PC-3 (cell line): Measurements from ENCODE around the gene B3GAT1. TPM values are rescaled to one million over a fixed set of nuclear protein-coding genes. Genes with fewer than 3 reads are reported as not detected.

Experiments used
- ATAC-seq: fragments of 200-7000 bp; cut with Tn5 transposase; 2 replicates; pipeline ENCODE4 v1.9.1; 2020; ENCODE audit warnings: mild to moderate bottlenecking, moderate library complexity
- BruUV-seq: library from RNA; stranded (reverse); fragments of 400-500 nt; replicated peaks from 2 replicates; lab custom pipeline; 2021; lab: Mats Ljungman, UMichigan
- CTCF ChIA-PET: fragments of 300-600 bp; sonication (Branson Sonifier 250); formaldehyde crosslinking; loops from one replicate; lab custom pipeline; 2022; ENCODE audit warnings: antibody characterized with exemption; lab: Charles Lee
- POLR2A ChIA-PET: fragments of 300-600 bp; sonication (Branson Sonifier 250); formaldehyde crosslinking; loops from one replicate; lab custom pipeline; 2022; ENCODE audit warnings: antibody characterized with exemption; ENCODE audit not compliant: unreplicated experiment; lab: Charles Lee
- DNase-seq: peaks from one replicate; pipeline ENCODE4 v3.0.0-alpha.2; 2015
- H2AFZ ChIP-seq: fragments of 300-600 bp; sonication (generic); 2 replicates; pipeline ENCODE4 v1.6.0; 2016; ENCODE audit warnings: antibody characterized with exemption, low read length
- H3F3A ChIP-seq: fragments of 300-600 bp; sonication (generic); one replicate; pipeline ENCODE4 v1.6.0; 2017; ENCODE audit warnings: antibody characterized with exemption, low read length, control low read depth, mild to moderate bottlenecking; ENCODE audit not compliant: unreplicated experiment
- H3K27ac ChIP-seq: fragments of 300-600 bp; sonication (generic); 2 replicates; pipeline ENCODE4 v1.5.1; 2016; ENCODE audit warnings: mild to moderate bottlenecking, low read length
- H3K27me3 ChIP-seq: fragments of 300-600 bp; sonication (generic); 2 replicates; pipeline ENCODE4 v1.6.1; 2016; ENCODE audit warnings: low read length, mixed read lengths
- H3K36me3 ChIP-seq: fragments of 300-600 bp; sonication (generic); 2 replicates; pipeline ENCODE4 v1.6.1; 2016; ENCODE audit warnings: low read depth, mixed run types, low read length, mixed read lengths
- H3K4me1 ChIP-seq: fragments of 300-600 bp; sonication (generic); 2 replicates; pipeline ENCODE4 v1.5.1; 2016; ENCODE audit warnings: low read length; ENCODE audit not compliant: insufficient read depth
- H3K4me2 ChIP-seq: fragments of 300-600 bp; sonication (generic); 2 replicates; pipeline ENCODE4 v1.6.0; 2016; ENCODE audit warnings: low read length
- H3K4me3 ChIP-seq: fragments of 300-600 bp; sonication (generic); 2 replicates; pipeline ENCODE4 v1.5.1; 2016; ENCODE audit warnings: mild to moderate bottlenecking, low read length, mixed read lengths
- H3K79me2 ChIP-seq: fragments of 300-600 bp; sonication (generic); 2 replicates; pipeline ENCODE4 v1.6.1; 2017; ENCODE audit warnings: low read length, mixed read lengths
- H3K9ac ChIP-seq: fragments of 300-600 bp; sonication (generic); 2 replicates; pipeline ENCODE4 v1.6.0; 2016; ENCODE audit warnings: mild to moderate bottlenecking, low read length
- H3K9me2 ChIP-seq: fragments of 300-600 bp; sonication (generic); replicated peaks from 2 replicates; pipeline ENCODE4 v1.6.1; 2016; ENCODE audit warnings: mixed run types, low read length, mixed read lengths
- H3K9me3 ChIP-seq: fragments of 300-600 bp; sonication (generic); 2 replicates; pipeline ENCODE4 v1.6.1; 2016; ENCODE audit warnings: low read length, mixed read lengths
- H4K20me1 ChIP-seq: fragments of 300-600 bp; sonication (generic); 2 replicates; pipeline ENCODE4 v1.6.1; 2016; ENCODE audit warnings: low read length, mixed read lengths
- EZH2 ChIP-seq: fragments of 300-600 bp; sonication (generic); IDR thresholded peaks from one replicate; pipeline ENCODE4 v1.6.1; 2017; ENCODE audit warnings: antibody characterized with exemption, mild to moderate bottlenecking, low read length; ENCODE audit not compliant: unreplicated experiment
- EZH2phosphoT487 ChIP-seq: fragments of 300-600 bp; sonication (generic); IDR thresholded peaks from 2 replicates; pipeline ENCODE4 v1.6.1; 2018; ENCODE audit warnings: mild to moderate bottlenecking, antibody characterized with exemption, low read length, borderline replicate concordance
- intact Hi-C: fragments of 100-400 bp; cut with micrococcal nuclease; formaldehyde crosslinking; loops from 2 replicates; pipeline ENCODE4 v1.9.0; 2023
- total RNA-seq: library from RNA; depleted of rRNA; stranded (reverse); fragments of >200 nt; gene quantifications from 2 replicates; pipeline ENCODE4 v1.2.3, GENCODE V29; 2014
- TF ChIP-seq, protein P1 (sequence below): fragments of 300-600 bp; sonication (generic); conservative IDR thresholded peaks from 2 replicates; pipeline ENCODE4 v1.5.1; 2017; ENCODE audit warnings: antibody characterized with exemption, low read depth, mild to moderate bottlenecking, low read length

The B3GAT1 gene
- total RNA-seq, 1 experiment from 2014 or later = not detected

DNA sequence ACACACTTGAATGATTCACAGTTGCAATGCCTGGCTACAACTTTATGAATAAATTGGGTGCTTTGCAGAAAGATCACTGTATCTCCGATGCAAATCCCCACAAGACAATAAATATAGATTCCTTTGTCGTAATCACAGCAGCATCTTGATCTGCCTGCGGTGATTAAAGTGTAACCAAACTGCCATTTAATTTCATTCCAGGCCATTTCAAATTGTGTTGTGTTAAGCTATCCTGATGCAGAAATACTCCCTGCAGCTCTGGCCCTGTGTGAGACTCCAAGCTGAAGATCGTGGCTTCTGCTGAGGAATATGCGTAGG is 40.8 kb upstream of the B3GAT1 start:
- Histone ChIP-seq H3K79me2 (no peaks in the 10 kb centered on the region), H3K4me3 (no peak overlapping the region), H3K36me3 (no peaks in the 10 kb centered on the region), H3K9me2 (no peaks in the 10 kb centered on the region), H3K27ac (no peak overlapping the region), H2AFZ (no peak overlapping the region), H3K9me3 (peaks cover 16% of the 10 kb centered on the region; the same call in 1 of the 2 replicates), H4K20me1 (no peaks in the 10 kb centered on the region), H3K4me2 (no peak overlapping the region), H3F3A (no peaks in the 10 kb centered on the region), H3K27me3 (no peaks in the 10 kb centered on the region), H3K9ac (no peak overlapping the region), H3K4me1 (no peaks in the 10 kb centered on the region)
- TF ChIP-seq, protein P1, sequence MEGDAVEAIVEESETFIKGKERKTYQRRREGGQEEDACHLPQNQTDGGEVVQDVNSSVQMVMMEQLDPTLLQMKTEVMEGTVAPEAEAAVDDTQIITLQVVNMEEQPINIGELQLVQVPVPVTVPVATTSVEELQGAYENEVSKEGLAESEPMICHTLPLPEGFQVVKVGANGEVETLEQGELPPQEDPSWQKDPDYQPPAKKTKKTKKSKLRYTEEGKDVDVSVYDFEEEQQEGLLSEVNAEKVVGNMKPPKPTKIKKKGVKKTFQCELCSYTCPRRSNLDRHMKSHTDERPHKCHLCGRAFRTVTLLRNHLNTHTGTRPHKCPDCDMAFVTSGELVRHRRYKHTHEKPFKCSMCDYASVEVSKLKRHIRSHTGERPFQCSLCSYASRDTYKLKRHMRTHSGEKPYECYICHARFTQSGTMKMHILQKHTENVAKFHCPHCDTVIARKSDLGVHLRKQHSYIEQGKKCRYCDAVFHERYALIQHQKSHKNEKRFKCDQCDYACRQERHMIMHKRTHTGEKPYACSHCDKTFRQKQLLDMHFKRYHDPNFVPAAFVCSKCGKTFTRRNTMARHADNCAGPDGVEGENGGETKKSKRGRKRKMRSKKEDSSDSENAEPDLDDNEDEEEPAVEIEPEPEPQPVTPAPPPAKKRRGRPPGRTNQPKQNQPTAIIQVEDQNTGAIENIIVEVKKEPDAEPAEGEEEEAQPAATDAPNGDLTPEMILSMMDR = no peak
- TF ChIP-seq EZH2 = no peak
- no peak for TF ChIP-seq EZH2phosphoT487
- no peak for DNase-seq
- intact Hi-C loops = no loop called here
- POLR2A ChIA-PET = no interaction called here
- no peak for ATAC-seq
- CTCF ChIA-PET = no interaction called here
- BruUV-seq = no TSS peak

DNA sequence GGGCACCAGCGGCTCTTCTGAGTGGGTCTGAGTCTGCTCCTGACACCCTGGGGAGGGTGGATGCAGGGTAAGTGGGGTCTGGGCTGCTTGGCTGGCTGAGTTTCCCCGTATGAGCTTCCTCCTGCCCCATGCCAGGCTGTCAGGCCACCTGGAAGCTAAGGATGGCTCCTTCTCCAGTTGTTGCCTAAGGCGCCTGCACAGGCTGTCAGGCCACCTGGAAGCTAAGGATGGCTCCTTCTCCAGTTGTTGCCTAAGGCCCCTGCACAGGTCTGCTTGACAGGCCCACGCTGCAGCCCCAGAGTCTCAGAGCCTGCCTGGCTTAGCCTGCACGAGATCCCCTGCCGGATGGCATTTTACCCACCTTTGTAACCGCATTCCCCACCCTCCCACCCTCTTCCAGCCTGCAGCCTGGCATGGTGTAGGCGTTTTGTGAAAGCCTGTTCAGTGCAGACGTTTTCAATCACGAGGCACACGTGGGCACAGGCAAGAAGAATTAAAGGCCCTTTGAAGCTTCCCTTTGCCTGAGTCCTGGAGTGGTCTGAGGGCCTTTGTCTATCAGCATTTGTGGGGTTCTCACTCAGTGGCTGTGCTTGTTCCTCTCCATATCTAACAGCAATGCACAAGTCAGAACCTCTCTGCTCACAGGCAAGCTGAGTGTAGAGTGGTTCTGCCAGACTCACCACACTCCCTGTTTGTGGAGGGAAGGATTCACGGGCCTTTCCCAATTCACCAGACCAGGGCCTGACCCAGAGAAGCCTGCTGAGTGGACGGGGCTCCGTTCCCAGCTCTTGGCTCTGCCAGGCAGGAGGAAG is 40.2 kb upstream of the B3GAT1 start:
- Histone ChIP-seq H3K36me3 (no peaks in the 10 kb centered on the region), H3K27me3 (no peaks in the 10 kb centered on the region), H3K4me3 (no peak overlapping the region), H3K9me3 (peaks cover 16% of the 10 kb centered on the region; the same call in 1 of the 2 replicates), H3K4me2 (no peak overlapping the region), H3K79me2 (no peaks in the 10 kb centered on the region), H3F3A (no peaks in the 10 kb centered on the region), H3K27ac (no peak overlapping the region), H3K9me2 (no peaks in the 10 kb centered on the region), H3K4me1 (no peaks in the 10 kb centered on the region), H2AFZ (no peak overlapping the region), H3K9ac (no peak overlapping the region), H4K20me1 (no peaks in the 10 kb centered on the region)
- intact Hi-C loops = no loop called here
- ATAC-seq (no peak), DNase-seq (no peak)
- no TSS peak for BruUV-seq
- CTCF ChIA-PET = no interaction called here
- POLR2A ChIA-PET = no interaction called here
- no peak for TF ChIP-seq EZH2
- TF ChIP-seq, protein P1 = no peak
- no peak for TF ChIP-seq EZH2phosphoT487

DNA sequence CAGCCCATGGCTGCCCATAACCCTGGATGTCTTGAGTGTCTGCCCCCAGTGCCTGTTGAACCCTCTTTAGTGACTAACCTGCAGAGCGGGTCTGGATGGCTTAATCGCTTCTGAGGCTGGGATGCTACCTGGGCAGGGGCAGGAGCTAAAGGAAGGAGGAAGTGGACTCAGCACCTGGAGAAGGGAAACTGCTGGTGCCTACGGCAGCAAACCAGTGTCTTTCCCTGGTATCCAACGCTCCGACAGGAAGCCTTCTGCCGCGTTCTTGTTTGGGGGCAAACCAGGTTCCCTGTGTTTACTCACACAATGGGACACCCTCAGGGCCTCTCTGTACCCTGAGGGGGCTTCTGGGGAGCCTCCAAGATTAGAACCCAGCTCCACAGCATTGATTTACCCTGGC is 38.1 kb upstream of the B3GAT1 start:
- Histone ChIP-seq H3F3A (no peaks in the 10 kb centered on the region), H3K4me2 (no peak overlapping the region), H3K36me3 (no peaks in the 10 kb centered on the region), H3K79me2 (no peaks in the 10 kb centered on the region), H3K4me3 (no peak overlapping the region), H2AFZ (no peak overlapping the region), H4K20me1 (no peaks in the 10 kb centered on the region), H3K27ac (no peak overlapping the region), H3K4me1 (no peaks in the 10 kb centered on the region), H3K9me2 (no peaks in the 10 kb centered on the region), H3K9me3 (0 out of 2 replicates have a peak, but pooled peaks cover 14% of the 10 kb centered on the region), H3K9ac (no peak overlapping the region), H3K27me3 (no peaks in the 10 kb centered on the region)
- intact Hi-C loops = no loop called here
- ATAC-seq = no peak
- ChIA-PET CTCF (no interaction called here), POLR2A (no interaction called here)
- TF ChIP-seq EZH2phosphoT487 (no peak), EZH2 (no peak)
- TF ChIP-seq, protein P1 = no peak
- no TSS peak for BruUV-seq
- DNase-seq = no peak
